GM06990 (cell line): ENCODE data around the gene CHMP4A.
"Not testable (repeated sequence)": the region's sequence is repeated elsewhere in the genome, so short reads cannot be mapped to it uniquely, and the experiment has no call there.

Experiments used
- DNase-seq: peaks from one replicate; pipeline ENCODE4 v3.0.0-alpha.2; 2011; ENCODE audit not compliant: insufficient read length; ENCODE audit errors: extremely low read depth
- H3K27me3 ChIP-seq: replicated peaks from 2 replicates; pipeline ENCODE4 v1.6.0; 2011; ENCODE audit warnings: low read length; ENCODE audit not compliant: control insufficient read depth, insufficient read depth
- H3K36me3 ChIP-seq: 2 replicates; pipeline ENCODE4 v1.5.1; 2011; ENCODE audit warnings: low read length; ENCODE audit not compliant: control insufficient read depth, insufficient read depth
- H3K4me3 ChIP-seq: replicated peaks from 2 replicates; pipeline ENCODE4 v1.5.1; 2011; ENCODE audit warnings: low read depth, mild to moderate bottlenecking, control low read depth, low read length
- TF ChIP-seq, protein P1 (sequence below): IDR thresholded peaks from 2 replicates; pipeline ENCODE4 v1.5.1; 2011; ENCODE audit warnings: low read length, control low read depth, mild to moderate bottlenecking, inconsistent platforms; ENCODE audit not compliant: insufficient read depth, poor library complexity, severe bottlenecking

CHMP4A gene

GRCh38 chr14:24211311-24211710 lies 2.0 kb downstream of the CHMP4A start:
- H3K36me3 ChIP-seq: peaks cover 29% of the 10 kb centered on the region
- TF ChIP-seq, protein P1, sequence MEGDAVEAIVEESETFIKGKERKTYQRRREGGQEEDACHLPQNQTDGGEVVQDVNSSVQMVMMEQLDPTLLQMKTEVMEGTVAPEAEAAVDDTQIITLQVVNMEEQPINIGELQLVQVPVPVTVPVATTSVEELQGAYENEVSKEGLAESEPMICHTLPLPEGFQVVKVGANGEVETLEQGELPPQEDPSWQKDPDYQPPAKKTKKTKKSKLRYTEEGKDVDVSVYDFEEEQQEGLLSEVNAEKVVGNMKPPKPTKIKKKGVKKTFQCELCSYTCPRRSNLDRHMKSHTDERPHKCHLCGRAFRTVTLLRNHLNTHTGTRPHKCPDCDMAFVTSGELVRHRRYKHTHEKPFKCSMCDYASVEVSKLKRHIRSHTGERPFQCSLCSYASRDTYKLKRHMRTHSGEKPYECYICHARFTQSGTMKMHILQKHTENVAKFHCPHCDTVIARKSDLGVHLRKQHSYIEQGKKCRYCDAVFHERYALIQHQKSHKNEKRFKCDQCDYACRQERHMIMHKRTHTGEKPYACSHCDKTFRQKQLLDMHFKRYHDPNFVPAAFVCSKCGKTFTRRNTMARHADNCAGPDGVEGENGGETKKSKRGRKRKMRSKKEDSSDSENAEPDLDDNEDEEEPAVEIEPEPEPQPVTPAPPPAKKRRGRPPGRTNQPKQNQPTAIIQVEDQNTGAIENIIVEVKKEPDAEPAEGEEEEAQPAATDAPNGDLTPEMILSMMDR: no peak
- H3K27me3 ChIP-seq: no peaks in the 10 kb centered on the region
- no peak overlapping the region for H3K4me3 ChIP-seq
- no peak for DNase-seq

GRCh38 chr14:24207625-24208024 lies 5.7 kb downstream of the CHMP4A start:
- no peak for DNase-seq
- TF ChIP-seq, protein P1: no peak
- Histone ChIP-seq H3K4me3 (no peak overlapping the region), H3K27me3 (no peaks in the 10 kb centered on the region), H3K36me3 (peaks cover 38% of the 10 kb centered on the region)

DNA sequence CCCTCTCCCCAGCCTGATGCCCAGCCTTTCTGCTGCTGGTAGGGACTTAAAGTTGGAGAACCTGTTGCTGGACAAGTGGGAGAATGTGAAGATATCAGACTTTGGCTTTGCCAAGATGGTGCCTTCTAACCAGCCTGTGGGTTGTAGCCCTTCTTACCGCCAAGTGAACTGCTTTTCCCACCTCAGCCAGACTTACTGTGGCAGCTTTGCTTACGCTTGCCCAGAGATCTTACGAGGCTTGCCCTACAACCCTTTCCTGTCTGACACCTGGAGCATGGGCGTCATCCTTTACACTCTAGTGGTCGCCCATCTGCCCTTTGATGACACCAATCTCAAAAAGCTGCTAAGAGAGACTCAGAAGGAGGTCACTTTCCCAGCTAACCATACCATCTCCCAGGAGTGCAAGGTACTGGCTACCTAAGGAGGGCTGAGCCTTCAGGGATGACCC lies 6.2 kb downstream of the CHMP4A start:
- no peak overlapping the region for H3K4me3 ChIP-seq
- no peaks in the 10 kb centered on the region for H3K27me3 ChIP-seq
- TF ChIP-seq, protein P1: no peak
- peaks cover 38% of the 10 kb centered on the region for H3K36me3 ChIP-seq
- no peak for DNase-seq

DNA sequence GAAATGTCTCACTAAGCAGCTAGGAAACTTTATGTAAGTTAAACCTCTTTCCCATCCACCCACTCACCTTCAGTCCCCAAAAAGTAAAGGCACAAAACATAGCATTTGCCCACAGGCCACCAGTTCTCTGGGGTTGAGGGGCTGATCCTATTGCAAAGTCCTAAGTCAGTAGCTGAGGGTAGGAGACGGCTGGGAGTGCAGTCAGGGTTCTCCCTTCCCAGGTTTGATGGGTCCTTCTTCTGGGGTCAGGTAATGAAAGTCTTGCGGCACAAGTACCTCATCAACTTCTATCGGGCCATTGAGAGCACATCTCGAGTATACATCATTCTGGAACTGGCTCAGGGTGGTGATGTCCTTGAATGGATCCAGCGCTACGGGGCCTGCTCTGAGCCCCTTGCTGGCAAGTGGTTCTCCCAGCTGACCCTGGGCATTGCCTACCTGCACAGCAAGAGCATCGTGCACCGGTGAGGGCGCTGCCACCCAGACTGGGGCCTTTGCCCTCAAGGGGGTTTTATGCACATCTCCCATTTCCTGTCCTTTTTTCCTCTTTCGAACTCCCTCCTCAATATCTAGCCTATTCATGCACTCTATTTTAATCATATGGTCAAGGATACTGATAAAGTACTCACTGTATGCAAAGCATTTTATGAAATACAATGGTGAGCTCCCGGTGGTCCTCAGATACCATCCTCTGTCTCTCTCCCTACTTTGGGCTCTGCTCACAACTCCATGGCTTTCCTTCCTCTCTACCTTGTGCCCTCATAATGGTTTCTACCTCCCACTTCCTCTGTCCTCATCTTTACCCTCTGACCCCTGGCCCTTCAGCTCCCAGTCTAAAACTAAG lies 6.8 kb downstream of the CHMP4A start:
- H3K36me3 ChIP-seq: peaks cover 40% of the 10 kb centered on the region
- DNase-seq: no peak

GRCh38 chr14:24204163-24205146 lies 8.8 kb downstream of the CHMP4A start:
- Histone ChIP-seq H3K36me3 (peaks cover 29% of the 10 kb centered on the region), H3K27me3 (no peaks in the 10 kb centered on the region), H3K4me3 (no peak overlapping the region)
- no peak for DNase-seq
- TF ChIP-seq, protein P1: no peak

More for the DNA sequence above, 6.8 kb downstream of the CHMP4A start:
- TF ChIP-seq, protein P1: no peak
- no peaks in the 10 kb centered on the region for H3K27me3 ChIP-seq
- H3K4me3 ChIP-seq: no peak overlapping the region

DNA sequence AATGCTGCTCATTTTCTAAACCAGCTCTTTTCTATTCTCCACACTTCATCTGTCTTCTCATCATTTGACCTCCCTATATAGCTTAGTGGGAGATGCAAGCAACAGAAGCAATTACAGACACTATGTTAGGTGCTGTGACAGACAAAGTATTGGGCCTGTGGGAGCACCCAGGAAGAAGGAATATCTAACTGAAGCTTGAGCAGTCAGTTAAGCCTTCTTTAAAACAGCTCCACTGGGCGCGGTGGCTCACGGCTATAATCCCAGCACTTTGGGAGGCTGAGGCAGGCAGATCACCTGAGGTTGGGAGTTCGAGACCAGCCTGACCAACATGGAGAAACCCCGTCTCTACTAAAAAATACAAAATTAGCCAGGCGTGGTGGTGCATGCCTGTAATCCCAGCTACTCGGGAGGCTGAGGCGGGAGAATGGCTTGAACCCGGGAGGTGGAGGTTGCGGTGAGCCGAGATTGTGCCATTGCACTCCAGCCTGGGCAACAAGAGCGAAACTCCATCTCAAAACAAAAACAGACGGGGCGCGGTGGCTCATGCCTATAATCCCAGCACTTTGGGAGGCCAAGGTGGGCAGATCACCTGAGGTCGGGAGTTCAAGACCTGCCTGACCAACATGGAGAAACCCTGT lies 9.9 kb downstream of the CHMP4A start:
- DNase-seq, H3K4me3 ChIP-seq, H3K27me3 ChIP-seq: not testable (repeated sequence)
- H3K36me3 ChIP-seq: peaks cover 28% of the 10 kb centered on the region

GRCh38 chr14:24202538-24202937 lies 10.8 kb downstream of the CHMP4A start:
- H3K4me3 ChIP-seq: not testable (repeated sequence)

More at GRCh38 chr14:24202538-24202937, 10.8 kb downstream of the CHMP4A start:
- not testable (repeated sequence) for DNase-seq, H3K27me3 ChIP-seq
- H3K36me3 ChIP-seq: peaks cover 24% of the 10 kb centered on the region
